ENCODE data around the gene SPDYA.
"Not testable (repeated sequence)": the region's sequence is repeated elsewhere in the genome, so short reads cannot be mapped to it uniquely, and the experiment has no call there.

Gene SPDYA

GRCh38 chr2:28810384-28811285 lies at the start of gene SPDYA:
TSS of gene SPDYA (plus strand) at chr2:28810834. CDS start at chr2:28816015, 5,181 bp downstream.
- DNase-seq (ENCODE audit: low read depth): peak; percentile 75

GRCh38 chr2:28761420-28761819 lies 49.2 kb upstream of the SPDYA start:
- DNase-seq (ENCODE audit: low read depth): no peak

GRCh38 chr2:28764909-28765711 lies 45.5 kb upstream of the SPDYA start:
- peak; percentile 63 for DNase-seq (ENCODE audit: low read depth)

GRCh38 chr2:28766070-28766469 lies 44.6 kb upstream of the SPDYA start:
- no peak for DNase-seq (ENCODE audit: low read depth)

DNA sequence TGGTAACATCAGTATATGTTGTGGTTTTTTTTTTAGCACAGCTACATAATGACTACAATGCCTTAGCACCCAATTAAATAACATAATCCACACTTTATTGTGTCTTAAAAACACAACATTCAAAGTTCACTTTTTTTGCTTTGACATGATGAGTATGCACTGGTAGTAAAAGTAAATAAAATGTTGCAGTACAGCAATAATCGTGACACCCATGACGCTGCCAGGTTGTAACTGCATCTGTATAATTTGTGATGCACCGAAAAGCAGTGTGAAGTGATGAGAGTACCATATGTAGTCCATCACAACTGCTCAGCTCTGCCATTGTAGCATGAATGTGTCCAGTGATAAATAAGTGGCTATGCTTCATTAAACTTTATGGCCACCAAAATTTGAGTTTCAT lies 43.3 kb upstream of the SPDYA start:
- DNase-seq (ENCODE audit: low read depth): no peak

DNA sequence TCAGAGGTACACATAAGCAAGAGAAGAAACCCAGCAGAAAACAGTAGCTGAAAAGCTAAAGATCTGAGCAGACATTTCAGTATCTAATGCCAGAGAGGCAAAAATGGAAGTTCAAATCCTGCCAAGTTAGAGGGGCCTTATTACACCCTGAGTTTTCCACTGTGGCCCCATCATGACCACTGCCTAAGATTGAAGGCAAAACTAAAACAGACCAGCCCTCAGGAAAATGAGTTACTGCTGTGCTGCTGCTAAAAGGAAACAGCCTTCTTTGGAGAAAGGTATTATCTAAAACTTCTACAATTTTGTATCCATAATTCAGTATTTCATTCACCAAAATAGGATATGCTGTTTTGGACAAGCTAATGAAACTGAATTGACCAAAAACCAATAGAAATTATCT lies 42.2 kb upstream of the SPDYA start:
- DNase-seq (ENCODE audit: low read depth): no peak

GRCh38 chr2:28768952-28769351 lies 41.7 kb upstream of the SPDYA start:
- no peak for DNase-seq (ENCODE audit: low read depth)

GRCh38 chr2:28772351-28772750 lies 38.3 kb upstream of the SPDYA start:
- DNase-seq (ENCODE audit: low read depth): no peak

GRCh38 chr2:28776471-28776870 lies 34.2 kb upstream of the SPDYA start:
- DNase-seq (ENCODE audit: low read depth): no peak

GRCh38 chr2:28778392-28778791 lies 32.2 kb upstream of the SPDYA start:
- DNase-seq (ENCODE audit: low read depth): no peak

GRCh38 chr2:28779001-28779400 lies 31.6 kb upstream of the SPDYA start:
- DNase-seq (ENCODE audit: low read depth): no peak

- DNase-seq (ENCODE audit: low read depth): no peak
These were observed 30.1 kb upstream of the SPDYA start for GRCh38 chr2:28780496-28780895.

GRCh38 chr2:28782423-28782822 lies 28.2 kb upstream of the SPDYA start:
- no peak for DNase-seq (ENCODE audit: low read depth)

- DNase-seq (ENCODE audit: low read depth): not testable (repeated sequence)
These were observed 26.1 kb upstream of the SPDYA start for GRCh38 chr2:28784570-28784969.

GRCh38 chr2:28796620-28797019 lies 14.0 kb upstream of the SPDYA start:
- no peak for DNase-seq (ENCODE audit: low read depth)

GRCh38 chr2:28801726-28802125 lies 8.9 kb upstream of the SPDYA start:
- peak; percentile 64 for DNase-seq (ENCODE audit: low read depth)

- DNase-seq (ENCODE audit: low read depth): peak; percentile 56
These were observed 7.6 kb upstream of the SPDYA start for GRCh38 chr2:28802975-28803429.

- DNase-seq (ENCODE audit: low read depth): no peak
These were observed 707 bp upstream of the SPDYA start for GRCh38 chr2:28809927-28810326.

- no peak for DNase-seq (ENCODE audit: low read depth)
These were observed 7.4 kb downstream of the SPDYA start for GRCh38 chr2:28818053-28818452.

DNA sequence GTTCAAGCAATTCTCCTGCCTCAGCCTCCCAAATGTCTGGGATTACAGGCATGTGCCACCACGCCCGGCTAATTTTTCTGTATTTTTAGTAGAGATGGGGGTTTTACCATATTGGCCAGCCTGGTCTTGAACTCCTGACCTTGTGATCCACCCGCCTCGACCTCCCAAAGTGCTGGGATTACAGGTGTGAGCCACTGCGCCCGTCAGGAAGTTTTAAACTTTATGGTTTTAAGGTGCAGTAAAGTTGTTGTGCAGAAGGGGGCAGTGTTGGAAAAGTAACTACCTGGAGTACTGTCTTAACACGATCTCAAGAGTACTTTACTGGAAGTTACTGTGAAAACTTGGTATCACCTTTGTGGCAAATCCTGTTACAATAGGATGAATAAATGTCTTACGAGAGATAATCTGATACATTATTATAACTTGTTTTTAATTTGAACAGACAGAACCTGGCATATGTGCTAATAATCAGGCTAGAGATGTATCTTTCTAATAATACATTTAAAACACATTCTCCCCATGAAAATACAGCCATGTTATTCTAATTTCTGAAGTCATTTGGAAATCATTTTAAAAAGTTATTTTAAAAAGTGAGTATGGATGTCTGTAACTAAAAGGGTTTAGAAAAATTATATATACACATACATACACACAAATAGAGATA lies 10.8 kb downstream of the SPDYA start:
- peak; percentile 59 for DNase-seq (ENCODE audit: low read depth)

DNA sequence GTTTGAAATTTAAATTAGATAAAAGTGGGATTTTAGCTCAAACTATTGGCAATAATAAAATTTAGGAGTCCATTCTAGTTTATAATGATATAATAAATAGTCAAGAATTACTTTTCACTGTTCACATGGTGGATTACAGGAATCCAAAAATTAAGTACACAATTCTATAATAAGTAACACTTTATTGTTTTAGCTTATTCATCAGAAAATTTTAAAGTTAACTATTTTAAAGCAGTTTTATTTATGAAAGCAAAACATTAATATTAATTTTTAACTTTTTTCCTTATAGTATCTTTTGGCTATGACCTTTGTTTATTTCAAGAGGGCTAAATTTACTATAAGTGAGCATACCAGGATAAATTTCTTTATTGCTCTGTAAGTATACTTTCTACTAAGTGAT lies 11.4 kb downstream of the SPDYA start:
- no peak for DNase-seq (ENCODE audit: low read depth)

GRCh38 chr2:28824207-28824606 lies 13.6 kb downstream of the SPDYA start:
- DNase-seq (ENCODE audit: low read depth): no peak

All from EH (cell line).